NK-92 treated with Interleukin-12 subunit alpha and Interleukin-12 subunit beta, amount 100 ng/mL, for 24 hours (cell line): ENCODE measurements around the gene MED25.

ENCODE experiments used
- DNase-seq: peaks from one replicate; lab custom pipeline; 2025; lab: John Stamatoyannopoulos, UW

The MED25 gene

GRCh38 chr19:49817964-49818648, at the start of gene MED25:
TSS of gene MED25 (plus strand) at chr19:49818289. CDS start at chr19:49818342, 53 bp downstream.
- DNase-seq: peak; percentile 78

GRCh38 chr19:49770529-49770928, 47.6 kb upstream of the MED25 start:
- DNase-seq: no peak

DNA sequence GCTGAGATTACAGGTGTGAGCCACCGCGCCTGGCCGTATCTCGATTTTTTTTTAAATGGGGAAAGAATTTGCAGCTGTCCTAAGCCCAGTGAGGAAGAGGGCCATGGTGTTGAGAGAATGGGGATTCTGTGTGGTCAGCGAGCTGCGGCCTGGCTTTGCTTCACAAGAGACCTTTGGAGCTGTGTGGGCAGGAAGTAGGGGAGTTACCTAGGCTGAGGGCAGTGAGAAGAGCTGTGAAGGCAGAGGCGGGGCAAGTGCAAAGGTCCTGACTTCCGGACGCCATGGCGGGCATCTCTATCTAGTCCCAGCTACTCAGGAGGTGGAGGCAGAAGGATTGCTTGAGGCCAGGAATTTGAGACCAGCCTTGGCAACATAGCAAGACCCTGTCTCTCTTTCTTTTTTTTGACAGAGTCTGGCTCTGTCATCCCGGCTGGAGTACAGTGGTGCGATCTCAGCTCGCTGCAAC, 46.4 kb upstream of the MED25 start:
- no peak for DNase-seq

DNA sequence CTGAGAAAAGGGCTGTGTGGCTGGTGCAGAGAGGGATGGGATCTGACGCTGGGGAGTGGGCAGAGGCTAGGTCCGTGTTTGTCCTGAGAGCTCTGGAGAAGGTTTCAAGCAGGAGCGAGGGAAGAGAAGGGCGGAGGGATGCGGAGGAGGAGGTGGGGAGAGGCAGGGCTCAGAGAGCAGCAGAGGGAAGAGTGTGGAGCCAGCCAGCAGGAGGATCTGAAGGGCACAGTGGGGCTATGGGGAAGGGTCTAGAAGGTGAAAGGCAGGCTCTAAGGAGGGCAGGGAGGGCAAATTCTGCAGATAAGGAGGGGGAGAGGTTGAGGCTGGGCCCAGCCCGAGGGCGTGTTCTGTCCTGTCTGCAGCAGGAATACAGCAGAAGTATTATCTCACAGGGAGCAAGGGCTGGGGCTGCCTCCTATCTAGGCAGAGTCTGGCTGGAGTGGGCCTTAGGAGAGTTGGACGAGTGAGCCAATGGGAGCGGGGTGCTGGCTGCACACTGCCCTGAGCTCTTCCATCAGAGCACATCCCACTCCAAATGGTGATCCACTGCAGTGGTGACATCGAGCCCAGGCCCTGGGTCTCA, 45.1 kb upstream of the MED25 start:
- no peak for DNase-seq

DNA sequence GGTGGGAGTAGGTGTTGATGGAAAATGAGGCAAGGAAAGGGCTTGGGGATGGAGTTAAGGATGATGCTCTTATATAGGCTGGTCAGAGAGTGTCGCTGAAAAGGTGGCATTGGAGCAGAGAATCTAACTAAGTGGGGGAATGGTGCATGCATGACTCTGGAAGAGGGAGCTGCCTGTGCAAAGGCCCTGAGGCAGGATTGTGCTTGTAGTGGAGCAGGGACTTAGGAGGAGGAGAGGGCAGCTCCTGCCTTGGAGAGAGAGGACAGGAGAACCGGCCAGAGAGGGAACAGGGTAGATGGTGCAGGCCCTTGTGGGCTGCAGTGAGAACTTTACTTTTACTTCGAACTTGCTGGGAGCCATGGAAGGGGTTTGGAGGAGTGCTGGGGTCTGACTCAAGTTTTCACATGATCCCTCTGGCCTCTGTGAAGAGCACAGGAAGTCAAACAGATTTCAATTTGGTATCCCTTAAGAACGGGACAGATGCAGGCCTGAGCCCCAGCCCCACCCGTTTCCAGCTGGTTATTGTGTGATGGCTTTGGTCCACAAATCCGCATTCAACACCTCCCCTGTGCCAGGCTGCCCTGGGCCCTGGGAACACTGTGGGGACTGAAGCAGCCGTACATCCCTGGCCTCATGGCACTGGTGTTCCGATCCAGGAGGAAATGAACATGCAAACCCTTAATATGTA, 44.3 kb upstream of the MED25 start:
- DNase-seq: no peak

DNA sequence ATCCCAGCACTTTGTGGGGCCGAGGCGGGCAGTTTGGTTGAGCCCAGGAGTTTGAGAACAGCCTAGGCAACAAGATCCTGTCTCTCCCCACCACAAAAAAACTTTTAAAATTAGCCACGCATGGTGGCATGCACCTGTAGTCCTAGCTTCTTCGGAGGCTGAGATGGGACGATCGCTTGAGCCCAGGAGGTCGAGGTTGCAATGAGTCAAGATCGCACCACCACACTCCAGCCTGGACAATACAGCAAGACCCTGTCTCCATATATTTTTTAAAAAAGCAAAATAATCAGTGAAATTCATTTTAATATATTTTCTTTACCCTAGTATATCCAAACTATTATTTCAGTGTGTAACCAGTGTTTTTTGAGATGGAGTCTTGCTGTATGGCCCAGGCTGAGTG, 43.1 kb upstream of the MED25 start:
- no peak for DNase-seq

DNA sequence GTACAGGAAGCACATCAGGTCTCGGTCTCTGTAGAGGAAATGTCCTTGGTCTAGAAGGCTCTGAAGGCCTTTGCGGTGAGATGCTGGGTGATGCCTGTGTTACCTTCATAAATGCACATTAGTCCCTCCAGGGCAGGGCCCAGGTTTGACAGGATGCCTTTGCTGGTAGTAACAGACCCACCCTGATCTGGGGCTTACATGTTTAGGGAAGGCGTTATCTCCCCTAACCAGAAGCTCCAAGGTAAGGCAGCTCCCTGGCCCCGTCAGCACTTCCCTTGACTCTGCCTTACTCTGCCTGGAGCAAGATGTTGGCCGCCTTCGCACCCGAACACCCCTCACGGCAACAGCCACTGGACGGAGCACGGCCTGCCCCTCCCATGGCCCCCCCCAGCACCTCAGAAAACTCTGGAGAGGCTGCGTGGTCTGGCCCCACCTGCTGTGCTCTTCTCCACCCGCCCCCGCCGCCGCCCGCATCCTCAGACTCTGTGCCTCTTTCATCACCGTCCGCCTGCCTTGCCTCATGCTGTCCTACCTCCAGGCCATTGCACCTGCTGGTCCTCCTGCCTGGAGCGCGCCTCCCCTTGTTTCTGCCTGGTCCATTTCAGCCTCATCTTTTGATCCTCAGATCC, 42.2 kb upstream of the MED25 start:
- no peak for DNase-seq

DNA sequence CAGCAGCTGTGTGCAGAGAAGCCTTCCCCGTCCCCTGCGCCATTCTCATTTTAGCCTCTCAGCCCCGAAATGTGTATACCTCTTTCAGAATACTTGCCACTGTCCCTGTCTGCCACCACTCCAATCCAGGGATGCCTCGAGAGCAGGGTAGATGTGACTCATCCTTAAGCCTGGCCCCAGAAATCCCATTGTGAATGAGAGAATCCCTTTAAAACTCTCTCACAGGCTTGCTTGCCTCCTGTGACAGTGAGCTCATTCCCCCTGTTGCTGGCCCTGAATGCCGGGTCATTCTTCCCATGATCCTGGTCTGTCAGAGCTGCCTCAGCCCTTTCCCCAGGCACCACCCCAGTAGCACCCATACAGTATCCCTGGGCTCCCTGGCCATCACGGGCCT, 41.7 kb upstream of the MED25 start:
- DNase-seq: no peak

DNA sequence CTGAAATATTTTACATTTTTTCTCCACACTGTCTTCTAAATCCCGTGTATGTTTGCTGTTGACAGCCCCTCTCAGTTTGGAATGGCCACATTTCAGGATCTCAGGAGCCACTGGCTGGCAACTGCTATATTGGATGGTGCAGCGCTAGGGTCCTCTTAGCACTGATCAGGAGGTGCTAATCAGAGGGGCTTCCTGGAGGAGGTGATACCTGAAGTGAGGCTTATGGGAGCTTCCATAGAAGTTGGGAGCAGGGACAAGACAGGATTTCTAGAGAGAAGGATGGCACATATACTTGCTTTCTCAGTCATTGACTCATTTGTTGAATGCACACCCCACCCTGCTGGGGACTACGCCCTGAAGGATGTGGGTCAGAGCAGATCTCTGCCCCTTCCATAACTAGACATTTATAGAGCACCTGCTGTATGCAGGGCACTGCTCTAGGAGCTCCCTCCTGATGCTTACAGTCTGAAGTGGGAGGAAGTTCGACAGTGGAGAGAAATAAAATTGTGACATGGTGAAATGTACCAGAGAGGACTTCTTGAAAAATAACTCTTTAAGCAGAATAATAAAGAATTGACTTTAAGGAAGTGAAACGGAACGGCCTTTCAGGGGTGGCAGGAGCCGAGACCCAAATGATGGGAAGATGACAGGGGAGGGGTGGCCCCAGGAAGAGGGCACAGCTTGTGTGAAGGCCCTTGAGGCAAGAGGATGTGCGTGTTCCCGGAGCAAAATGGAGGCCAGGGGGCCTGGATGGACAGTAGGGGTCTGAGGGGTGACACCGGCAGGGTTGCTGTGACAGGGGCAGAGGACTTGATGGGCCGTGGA, 38.1 kb upstream of the MED25 start:
- no peak for DNase-seq

GRCh38 chr19:49780861-49781260, 37.2 kb upstream of the MED25 start:
- no peak for DNase-seq

- no peak for DNase-seq
Measured at GRCh38 chr19:49781394-49781793, 36.7 kb upstream of the MED25 start.

DNA sequence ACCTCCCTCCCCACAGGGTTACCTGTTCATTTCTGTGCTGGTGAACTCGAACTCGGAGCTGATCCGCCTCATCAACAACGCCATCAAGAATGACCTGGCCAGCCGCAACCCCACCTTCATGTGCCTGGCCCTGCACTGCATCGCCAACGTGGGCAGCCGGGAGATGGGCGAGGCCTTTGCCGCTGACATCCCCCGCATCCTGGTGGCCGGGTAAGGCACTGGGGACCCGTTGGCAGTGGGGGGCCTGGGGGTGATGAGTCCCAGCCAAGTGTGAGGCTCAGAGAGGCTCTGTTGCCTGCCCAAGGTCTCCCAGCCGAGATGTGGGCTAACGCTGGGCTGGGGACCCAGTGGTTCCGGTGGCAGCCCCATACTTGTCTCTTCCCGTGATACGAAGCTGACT, 35.6 kb upstream of the MED25 start:
- DNase-seq: no peak

DNA sequence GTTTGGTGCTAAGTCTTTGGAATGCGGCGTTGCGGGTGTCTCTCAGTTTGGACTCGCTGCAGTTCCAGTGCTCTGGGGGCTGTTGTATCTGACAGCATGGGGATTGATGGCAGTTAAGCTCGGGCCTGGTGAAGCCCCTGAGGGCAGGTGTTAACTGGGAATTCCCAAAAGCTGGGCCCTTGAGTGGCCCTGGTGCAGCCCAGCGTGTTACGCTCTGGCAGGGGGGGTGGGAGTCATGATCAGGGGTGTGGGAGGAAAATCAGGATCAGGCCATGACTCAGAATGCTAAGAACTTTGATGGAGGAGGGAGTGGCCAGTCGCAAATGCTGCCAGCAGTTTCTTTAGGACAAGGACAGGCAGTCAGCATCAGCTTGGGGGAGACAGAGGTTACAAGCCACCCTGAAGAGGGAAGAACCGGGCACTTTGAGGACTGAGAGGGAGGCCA, 31.7 kb upstream of the MED25 start:
- no peak for DNase-seq

- no peak for DNase-seq
Measured at GRCh38 chr19:49787746-49788145, 30.3 kb upstream of the MED25 start.

DNA sequence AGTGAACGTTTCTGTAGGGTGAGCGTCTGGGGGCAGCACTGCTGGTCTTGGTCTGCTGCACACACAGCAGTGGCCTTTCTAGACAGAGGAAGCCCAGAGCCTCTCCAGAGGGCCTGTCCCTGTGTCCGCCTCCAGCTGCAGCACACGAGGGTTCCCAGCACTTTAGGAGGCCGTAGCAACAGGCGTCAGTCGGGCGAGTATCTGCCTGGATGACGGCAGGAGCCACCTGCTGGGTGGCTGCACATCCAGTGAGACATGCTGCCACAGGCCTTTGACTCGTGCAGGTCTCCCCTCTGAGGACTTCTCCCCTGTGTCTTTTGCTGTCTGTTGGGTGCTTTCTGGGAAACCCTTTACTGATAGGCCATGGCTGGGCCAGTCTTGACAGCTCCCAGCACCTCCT, 29.2 kb upstream of the MED25 start:
- DNase-seq: no peak

DNA sequence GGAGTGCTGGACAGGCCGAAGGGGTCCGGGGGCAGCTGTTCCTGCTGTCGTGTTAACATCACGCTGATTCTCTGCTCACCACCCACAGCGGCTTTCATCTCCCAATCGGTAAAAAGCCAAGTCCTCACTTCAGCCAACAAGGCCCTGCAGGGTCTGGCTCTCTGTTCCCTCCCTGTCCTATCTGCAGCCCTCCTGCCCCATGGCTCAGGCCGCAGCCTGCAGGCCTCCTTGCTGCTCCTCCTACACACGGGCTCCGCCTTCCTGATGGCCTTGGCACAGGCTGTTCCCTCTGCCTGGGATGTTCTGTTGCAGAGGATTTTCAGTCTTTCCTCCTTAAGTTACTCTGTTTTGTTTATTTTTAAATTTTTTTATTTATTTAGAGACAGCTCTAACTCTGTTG, 27.2 kb upstream of the MED25 start:
- DNase-seq: no peak

GRCh38 chr19:49791776-49792445, 26.2 kb upstream of the MED25 start:
- no peak for DNase-seq

DNA sequence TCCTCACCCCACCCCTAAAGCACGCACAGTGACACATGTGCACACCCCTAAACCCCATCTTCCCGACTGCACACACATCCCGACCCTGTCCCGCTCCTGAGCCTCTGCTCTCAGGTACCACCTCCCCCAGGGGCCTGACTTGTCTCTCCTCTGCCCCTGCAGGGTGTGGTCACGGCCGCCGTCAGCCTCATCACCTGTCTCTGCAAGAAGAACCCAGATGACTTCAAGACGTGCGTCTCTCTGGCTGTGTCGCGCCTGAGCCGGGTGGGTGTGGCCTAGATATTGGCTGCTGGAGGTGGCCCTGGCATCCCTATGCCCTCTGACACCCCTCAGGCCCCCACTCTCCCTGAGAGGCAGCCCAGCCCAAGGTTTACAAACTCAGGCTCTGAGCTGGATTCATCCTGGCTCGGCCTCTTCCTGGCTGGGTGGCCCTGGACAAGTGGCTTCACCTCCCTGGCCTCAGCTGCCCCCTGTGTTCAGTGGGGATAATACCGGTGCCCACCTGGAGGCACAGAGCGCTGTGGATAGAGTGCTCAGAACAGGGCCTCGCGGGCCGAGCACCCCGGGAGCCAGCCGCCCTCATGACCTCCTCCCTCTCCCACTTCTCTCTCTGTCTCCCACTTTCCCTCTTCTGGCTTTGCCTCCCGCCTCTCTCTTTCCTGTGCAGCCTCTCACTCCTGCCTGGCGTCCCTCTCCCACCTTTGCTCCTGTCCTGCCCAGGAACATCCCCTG, 25.1 kb upstream of the MED25 start:
- no peak for DNase-seq

- no peak for DNase-seq
Measured at GRCh38 chr19:49793561-49793840, 24.6 kb upstream of the MED25 start.

DNA sequence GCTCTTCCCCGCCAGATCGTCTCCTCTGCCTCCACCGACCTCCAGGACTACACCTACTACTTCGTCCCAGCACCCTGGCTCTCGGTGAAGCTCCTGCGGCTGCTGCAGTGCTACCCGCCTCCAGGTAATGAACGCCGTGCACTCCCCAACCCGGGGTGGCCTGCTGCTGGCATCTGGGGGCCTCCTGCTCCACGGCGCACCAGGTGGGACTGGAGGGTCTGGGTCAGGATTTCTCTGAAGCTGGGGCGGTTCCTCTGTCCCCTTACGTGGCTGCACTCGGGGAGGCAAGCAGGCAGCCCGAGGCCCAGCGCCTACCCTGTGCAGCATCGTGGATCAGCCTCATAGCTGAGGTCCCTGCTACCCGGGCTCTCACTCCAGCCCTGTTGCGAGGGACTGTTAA, 22.5 kb upstream of the MED25 start:
- no peak for DNase-seq

DNA sequence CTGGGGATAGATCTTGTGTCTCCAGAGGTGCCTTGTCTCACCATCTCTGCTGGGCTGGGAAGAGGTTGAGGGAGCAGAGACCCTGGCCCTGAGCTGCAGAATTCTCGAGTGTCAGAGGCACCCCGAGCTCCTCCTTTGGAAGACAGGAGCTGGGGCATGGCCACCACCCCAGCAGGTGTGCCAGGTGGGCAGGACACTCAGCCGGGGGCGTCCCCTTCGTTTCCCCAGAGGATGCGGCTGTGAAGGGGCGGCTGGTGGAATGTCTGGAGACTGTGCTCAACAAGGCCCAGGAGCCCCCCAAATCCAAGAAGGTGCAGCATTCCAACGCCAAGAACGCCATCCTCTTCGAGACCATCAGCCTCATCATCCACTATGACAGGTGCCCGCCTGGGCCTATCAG, 19.5 kb upstream of the MED25 start:
- DNase-seq: no peak
